ENCODE measurements around the gene POLRMT.
"Not testable (repeated sequence)": the region's sequence is repeated elsewhere in the genome, so short reads cannot be mapped to it uniquely, and the experiment has no call there.

Gene POLRMT

DNA sequence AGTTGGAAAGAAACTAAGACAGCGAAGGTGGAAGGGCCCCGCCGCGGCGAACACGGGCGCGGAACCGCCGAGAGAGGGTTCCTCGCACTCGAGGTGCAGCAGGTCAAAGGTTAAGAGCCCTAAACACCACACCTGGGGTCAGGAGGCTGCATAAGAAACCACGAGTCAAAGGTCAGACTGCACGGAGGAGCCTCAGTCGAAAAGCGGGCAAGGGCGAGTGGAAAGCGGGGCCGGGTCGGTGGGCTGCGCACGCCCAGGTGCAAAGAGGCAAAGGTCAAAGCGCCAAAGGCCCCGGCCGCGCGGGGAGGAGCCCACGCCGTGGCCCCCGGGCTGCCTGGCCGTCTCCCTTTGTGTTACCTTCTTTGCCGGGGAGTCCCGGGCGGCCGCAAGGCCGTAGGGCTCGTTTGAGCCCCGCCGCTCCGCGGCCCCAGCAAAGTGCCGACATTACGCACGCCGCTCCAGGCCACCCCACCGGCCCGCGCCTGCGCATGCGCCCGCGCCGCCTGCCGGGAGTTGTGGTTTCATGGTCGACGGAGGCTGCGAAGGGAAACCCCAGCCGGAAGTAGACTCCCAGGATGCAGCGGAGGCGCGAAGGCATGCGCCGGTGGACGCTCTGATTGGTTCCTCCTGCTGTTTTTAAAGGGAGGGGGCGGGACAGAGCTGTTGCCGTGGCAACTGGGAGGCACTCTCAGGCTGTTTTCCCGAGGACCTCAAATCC is at the start of gene POLRMT:
POLRMT (minus strand) TSS at position 470 of the 718 bp plus-strand sequence; CDS start at position 445, 25 bp downstream.
- H3K27ac ChIP-seq, result peak within 1 kb of the TSS; percentile 42
- peak; percentile 89 for DNase-seq (ENCODE audit: low read depth, low spot score)

DNA sequence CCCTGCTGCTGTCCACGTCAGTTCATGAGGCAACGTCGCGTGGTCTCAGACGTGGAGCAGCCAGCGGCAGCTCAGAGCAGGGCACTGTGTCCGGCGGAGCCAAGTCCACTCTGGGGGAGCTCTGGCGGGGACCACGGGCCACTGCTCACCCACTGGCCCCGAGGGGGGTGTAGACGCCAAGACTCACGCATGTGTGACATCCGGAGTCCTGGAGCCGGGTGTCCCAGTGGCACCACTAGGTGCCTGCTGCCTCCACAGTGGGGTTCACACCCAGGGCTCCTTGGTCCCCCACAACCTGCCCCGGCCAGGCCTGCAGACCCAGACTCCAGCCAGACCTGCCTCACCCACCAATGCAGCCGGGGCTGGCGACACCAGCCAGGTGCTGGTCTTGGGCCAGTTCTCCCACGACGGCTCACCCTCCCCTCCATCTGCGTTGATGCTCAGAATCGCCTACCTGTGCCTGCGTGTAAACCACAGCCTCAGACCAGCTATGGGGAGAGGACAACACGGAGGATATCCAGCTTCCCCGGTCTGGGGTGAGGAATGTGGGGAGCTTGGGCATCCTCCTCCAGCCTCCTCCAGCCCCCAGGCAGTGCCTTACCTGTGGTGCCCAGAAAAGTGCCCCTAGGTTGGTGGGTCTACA is 49.5 kb upstream of the POLRMT start:
- DNase-seq (ENCODE audit: low read depth, low spot score), result no peak
- H3K27ac ChIP-seq, result no peak overlapping the region

DNA sequence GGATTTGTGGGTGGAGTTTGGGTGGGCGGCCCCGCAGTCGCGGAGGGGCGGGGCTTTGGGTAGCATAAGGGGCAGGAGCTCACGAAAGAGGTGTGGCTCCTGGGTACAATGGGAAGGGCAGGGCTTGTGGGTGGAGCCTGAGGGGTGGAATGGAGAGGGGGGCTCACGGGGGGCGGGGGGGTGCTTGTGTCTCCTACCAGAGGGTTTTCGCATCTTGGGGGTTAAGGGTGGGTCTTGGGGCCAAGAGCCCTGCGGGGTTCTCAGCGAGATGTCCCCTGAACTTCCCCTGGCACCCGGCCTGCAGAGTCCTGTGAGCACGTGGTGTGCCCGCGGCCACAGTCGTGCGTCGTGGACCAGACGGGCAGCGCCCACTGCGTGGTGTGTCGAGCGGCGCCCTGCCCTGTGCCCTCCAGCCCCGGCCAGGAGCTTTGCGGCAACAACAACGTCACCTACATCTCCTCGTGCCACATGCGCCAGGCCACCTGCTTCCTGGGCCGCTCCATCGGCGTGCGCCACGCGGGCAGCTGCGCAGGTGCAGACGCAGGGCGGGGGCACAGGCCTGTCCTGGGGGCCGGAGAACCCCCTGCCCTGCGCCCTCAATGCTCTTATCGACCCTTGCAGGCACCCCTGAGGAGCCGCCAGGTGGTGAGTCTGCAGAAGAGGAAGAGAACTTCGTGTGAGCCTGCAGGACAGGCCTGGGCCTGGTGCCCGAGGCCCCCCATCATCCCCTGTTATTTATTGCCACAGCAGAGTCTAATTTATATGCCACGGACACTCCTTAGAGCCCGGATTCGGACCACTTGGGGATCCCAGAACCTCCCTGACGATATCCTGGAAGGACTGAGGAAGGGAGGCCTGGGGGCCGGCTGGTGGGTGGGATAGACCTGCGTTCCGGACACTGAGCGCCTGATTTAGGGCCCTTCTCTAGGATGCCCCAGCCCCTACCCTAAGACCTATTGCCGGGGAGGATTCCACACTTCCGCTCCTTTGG is 48.0 kb upstream of the POLRMT start:
- DNase-seq (ENCODE audit: low read depth, low spot score), result no peak
- H3K27ac ChIP-seq, result peak overlapping the region; percentile 92

DNA sequence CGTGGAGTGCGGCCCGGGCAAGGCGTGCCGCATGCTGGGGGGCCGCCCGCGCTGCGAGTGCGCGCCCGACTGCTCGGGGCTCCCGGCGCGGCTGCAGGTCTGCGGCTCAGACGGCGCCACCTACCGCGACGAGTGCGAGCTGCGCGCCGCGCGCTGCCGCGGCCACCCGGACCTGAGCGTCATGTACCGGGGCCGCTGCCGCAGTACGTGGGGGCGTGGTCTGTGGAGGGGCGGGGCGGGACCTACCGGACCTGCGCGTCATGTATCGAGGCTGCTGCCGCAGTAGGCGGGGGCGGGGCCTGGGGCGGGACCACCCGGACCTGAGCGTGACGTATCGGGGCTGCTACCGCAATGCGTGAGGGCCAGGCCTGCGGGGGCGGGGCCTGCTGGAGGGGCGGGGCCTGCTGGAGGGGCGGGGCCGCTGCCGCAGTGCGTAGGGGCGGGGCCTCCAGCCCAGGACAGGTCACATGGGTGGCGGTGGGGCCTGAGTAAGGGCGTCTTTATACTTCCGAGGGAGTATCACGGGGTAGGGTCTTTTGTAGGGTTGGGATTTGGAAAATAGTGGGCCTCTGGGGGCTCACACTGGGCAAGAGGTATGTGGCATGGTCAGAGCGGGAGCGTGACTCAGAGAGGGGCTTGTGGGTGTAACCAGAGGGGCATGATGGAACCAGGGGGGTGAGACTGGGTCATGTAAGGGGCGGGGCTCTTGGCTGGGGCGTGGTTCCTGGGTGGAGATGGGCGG is 47.1 kb upstream of the POLRMT start:
- peak; percentile 91 for DNase-seq (ENCODE audit: low read depth, low spot score)

DNA sequence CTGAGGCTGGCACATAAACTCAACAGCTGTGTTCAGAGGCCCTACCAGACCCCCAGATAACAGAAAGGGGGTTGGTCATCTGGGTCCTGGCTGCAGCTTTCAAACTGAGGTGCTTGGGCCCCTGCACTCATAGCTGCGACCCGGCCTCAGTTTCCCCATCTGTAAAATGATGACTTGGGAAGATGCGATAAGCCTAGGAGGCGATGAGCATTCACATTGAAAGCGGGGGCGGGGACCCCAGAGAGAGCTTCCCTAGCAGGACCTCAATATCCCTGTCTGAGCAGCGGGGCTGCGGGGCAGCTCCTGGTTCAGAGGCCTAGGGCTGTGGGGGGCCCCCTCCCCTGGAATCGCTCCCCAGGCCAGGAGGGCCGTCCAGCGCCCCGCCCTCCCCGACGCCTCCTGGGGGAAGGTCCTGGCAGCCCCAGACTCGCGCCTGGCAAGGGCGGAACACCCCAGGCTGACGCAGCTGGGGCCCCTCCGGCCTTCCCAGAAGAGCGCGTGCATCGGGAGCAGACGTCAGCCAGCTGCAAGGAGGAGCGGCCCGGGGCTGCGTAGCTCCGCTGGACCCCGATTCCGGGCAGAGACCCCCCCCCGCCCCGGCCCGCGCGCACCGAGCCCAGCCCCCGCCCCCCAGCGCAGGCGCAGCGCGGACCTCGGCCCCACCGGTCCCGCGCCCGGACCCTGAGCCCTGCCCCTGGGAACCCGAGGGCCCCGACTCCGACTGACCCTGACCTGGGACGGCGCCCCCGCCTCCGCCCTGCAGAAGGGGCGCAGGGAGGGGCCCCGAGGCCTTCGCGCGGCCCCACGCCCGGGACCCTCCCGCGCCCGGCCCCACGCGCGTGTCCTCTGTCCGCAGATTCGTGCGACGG is 46.3 kb upstream of the POLRMT start:
- H3K27ac ChIP-seq, result peak overlapping the region; percentile 92
- no peak for DNase-seq (ENCODE audit: low read depth, low spot score)

More for the DNA sequence above, 47.1 kb upstream of the POLRMT start:
- peak overlapping the region; percentile 92 for H3K27ac ChIP-seq

DNA sequence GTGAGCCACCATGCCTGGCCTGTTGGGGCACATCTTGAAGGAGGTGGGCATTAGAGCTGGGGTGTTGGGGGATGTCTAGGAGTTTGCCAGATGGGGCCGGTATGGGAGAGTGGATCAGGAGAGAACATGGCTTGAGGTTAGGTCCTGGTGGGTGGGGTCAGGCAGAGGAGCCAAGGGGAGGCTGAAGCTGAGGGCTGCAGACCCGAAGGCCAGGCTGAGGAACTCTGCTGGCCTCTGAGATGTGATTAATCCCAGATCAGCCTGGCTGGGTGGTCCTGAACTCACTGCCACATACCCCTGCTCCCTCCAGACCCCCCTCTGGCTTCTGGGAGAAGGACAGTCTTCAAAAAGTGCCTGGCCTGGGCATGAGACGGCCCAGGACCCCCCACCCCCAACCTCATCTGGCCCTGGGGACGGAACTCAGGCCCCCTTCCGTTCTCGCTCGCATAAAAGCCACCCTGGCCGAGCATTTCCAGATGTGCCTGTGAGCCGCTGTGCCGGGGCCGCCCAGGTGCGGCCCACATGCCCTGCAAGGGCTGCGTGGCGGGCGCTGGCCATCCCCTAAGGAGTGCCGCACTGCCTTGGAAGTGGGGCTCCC is 45.6 kb upstream of the POLRMT start:
- H3K27ac ChIP-seq, result peak overlapping the region; percentile 92
- no peak for DNase-seq (ENCODE audit: low read depth, low spot score)

DNA sequence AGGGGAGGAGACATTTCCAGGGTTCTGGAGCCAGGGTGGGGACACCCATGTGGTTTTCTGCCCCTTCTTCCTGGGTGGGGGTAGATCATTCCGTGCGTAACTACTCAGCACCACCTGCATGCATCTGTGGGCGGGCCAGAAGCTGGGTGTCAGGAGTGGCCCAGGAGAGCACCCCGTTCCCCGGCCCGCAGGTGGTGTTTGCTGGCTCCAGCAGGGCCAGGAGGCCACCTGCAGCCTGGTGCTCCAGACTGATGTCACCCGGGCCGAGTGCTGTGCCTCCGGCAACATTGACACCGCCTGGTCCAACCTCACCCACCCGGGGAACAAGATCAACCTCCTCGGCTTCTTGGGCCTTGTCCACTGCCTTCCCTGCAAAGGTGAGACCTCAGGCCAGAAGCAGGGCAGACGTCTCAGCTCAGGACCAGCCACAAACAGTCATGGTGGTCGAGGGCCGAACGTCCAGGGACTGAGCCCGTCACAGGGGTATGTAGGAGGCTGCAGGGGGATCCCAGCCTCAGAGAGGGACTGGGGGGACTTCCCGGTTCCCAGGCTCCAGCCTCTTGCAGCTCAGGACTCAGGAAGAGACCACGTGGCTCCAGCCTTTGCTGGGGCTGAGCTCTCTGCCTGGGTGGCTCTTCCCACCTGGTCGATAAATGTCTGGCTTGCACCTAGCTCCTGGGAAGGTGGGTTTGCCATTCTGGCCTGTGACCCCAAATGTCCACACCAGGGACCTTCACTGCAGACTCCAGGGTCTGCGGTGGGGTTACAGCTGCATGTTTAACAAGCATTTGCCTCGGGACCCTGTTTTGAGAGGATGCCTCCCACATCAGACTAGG is 44.5 kb upstream of the POLRMT start:
- no peak for DNase-seq (ENCODE audit: low read depth, low spot score)
- peak overlapping the region; percentile 92 for H3K27ac ChIP-seq

DNA sequence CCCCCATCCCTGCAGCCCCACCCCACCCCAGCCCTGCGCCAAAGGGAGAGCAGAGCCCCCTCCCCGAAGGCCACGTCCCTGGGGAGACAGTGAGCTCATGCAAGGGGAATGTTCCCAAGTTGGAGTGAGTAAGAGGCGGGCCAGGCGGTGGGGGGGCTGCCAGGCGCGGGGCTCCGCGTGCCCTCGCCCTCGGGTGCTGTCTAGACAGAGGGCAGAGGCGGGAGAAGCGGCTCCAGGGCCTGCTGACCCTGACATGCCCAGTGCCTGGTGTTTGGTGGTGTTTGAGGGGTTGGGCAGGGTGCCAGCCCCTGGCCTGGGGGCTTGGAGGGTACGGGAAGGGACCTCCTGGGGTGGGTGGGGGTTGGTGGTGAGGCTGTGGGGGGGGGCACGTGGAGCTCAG is 43.9 kb upstream of the POLRMT start:
- H3K27ac ChIP-seq, result peak overlapping the region; percentile 92
- no peak for DNase-seq (ENCODE audit: low read depth, low spot score)

DNA sequence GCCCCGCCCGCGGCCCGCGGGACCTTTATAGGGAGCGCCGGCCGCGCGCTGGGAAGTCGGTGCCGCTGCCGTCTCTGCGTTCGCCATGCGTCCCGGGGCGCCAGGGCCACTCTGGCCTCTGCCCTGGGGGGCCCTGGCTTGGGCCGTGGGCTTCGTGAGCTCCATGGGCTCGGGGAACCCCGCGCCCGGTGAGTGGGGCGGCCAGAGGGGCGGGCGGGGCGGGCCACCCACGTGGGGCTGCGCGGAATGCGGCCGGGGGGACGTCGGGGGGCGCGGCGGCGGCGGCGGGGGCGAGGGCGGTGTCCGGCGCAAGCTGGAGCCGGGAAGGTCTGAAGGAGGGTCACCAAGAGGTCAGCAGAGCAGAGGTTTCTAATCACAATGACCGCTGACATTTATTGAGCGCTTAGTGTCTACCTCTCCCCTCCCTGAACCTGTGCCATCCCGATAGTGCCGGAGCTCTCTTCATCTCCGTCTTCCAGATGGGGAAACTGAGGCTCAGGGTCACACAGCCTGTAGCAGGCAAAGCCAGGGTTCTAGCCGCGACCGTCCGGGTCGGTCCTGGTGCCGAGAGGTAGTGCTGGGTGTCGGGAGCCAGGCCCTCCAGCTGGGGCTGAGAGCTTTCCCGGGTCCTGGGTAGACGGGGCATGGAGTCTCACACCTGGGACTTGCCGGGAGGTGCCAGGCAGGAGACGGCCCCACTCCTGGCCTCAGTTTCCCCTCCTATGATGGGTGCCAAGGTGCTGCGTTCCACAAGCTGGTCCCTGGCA is 43.2 kb upstream of the POLRMT start, which contains the start of gene FSTL3:
FSTL3 (plus strand) TSS at position 54 of the 767 bp plus-strand sequence; CDS start at position 86, 32 bp downstream.
- H3K27ac ChIP-seq, result peak within 1 kb of the TSS; percentile 92
- DNase-seq (ENCODE audit: low read depth, low spot score), result no peak

DNA sequence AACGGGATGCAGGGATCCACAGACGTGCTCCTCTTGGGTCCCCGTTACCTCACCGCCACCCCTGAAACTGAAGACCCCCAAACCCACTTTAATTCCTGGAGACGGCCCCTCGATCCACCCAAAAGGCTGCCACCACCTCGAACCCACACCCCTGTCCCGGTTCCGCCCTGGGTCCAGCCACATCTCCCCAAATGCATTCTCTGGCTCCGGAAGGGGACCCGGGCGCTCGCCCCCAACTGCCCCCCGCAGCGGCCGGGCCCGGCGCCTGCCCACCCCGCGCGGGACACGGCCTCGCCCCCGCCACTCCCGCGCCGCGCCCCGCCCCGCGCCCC is 42.6 kb upstream of the POLRMT start:
- H3K27ac ChIP-seq, result peak overlapping the region; percentile 92
- DNase-seq (ENCODE audit: low read depth, low spot score), result no peak

DNA sequence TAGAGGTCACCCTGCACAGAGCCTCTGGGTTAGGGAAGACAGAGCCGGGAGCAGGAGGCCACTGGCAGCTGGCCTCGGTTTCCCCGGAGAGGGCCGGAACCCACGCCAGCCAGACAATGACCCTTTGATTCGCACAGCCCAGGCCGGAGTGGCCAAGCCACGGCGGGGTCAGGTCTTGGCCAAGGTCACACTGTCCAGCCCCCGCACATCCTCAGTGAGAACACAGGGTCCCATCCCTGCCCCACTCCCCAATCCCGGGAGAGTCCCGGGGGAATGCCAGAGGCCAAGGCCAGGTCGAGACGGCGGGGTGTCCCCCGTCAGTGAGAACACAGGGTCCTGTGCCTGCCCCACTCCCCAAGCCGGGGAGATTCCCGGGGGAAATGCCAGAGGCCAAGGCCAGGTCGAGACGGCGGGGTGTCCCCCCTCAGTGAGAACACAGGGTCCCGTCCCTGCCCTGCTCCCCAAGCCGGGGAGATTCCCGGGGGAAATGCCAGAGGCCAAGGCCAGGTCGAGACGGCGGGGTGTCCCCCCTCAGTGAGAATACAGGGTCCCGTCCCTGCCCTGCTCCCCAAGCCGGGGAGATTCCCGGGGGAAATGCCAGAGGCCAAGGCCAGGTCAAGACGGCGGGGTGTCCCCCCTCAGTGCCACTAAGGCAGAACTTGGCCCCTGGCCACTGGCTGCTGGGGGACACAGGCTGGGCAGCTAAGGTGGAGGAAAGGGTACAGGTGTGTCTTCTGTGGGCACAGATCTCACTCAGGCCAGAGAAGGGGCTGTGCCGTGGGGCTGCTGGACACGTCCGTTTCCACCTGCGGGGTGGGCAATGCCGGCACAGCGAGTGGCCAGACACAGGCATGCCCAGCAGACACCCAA is 41.2 kb upstream of the POLRMT start:
- DNase-seq (ENCODE audit: low read depth, low spot score), result no peak
- no peak overlapping the region for H3K27ac ChIP-seq

DNA sequence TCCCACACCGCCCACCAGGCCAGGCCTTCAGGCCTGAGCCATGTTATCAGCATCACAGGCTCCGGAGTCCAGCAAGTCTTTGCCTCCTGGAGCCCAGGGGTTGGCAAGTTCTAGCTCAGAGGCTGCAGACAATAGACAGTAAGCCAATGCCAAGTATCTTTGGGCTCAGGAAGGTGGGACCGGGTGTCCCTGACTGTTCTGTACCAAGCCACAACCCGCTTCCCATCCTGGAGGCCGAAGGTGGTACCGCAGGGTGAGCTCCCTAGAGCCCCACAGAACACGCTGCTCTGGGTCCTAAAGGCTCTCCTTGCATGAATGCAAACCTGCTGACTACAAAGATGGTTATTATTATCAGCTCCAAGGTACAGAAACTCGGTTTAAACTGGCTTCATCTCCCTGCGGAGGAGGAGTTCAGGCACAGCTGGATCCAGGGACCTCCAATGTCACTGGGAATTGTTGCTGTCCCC is 37.3 kb upstream of the POLRMT start:
- no peak for DNase-seq (ENCODE audit: low read depth, low spot score)
- no peak overlapping the region for H3K27ac ChIP-seq

DNA sequence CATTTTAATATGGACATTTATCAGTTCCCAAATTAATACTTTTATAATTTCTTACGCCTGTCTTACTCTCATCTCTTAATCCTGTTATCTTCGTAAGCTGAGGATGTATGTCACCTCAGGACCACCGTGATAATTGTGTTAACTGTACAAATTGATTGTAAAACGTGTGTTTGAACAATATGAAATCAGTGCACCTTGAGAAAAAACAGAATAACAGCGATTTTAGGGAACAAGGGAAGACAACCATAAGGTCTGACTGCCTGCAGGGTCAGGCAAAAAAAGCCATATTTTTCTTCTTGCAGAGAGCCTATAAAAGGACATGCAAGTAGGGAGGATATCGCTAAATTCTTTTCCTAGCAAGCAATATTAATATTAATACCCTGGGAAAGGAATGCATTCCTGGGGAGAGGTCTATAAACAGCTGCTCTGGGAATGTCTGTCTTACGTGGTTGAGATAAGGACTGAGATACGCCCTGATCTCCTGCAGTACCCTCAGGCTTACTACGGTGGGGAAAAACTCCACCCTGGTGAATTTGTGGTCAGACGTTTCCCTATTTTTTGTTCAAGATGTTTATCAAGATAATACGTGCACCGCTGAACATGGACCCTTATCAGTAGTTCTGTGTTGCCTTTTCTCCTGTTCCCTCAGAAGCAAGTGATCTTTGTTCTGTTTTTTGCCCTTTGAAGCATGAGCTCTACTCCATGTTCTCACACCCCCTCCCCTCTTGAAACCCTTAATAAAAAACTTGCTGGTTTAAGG is 35.5 kb upstream of the POLRMT start:
- H3K27ac ChIP-seq; DNase-seq (ENCODE audit: low read depth, low spot score): not testable (repeated sequence)

DNA sequence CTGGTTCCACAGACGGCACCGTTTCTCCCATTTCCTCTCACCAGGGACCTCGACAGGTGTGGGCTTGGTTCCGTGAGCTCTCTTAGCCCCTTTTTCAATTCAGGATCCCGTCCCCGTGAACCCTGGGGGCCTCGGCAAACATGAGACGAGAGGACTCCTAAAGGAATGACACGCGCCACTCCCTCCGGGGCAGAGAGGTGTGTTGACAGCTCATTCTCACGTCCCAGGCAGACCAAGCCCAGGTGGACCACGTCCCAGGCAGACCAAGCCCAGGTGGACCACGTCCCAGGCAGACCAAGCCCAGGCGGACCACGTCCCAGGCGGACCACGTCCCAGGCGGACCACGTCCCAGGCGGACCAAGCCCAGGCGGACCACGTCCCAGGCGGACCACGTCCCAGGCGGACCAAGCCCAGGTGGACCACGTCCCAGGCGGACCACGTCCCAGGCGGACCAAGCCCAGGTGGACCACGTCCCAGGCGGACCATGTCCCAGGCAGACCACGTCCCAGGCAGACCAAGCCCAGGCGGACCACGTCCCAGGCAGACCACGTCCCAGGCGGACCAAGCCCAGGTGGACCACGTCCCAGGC is 33.7 kb upstream of the POLRMT start:
- not testable (repeated sequence) for DNase-seq (ENCODE audit: low read depth, low spot score); H3K27ac ChIP-seq

DNA sequence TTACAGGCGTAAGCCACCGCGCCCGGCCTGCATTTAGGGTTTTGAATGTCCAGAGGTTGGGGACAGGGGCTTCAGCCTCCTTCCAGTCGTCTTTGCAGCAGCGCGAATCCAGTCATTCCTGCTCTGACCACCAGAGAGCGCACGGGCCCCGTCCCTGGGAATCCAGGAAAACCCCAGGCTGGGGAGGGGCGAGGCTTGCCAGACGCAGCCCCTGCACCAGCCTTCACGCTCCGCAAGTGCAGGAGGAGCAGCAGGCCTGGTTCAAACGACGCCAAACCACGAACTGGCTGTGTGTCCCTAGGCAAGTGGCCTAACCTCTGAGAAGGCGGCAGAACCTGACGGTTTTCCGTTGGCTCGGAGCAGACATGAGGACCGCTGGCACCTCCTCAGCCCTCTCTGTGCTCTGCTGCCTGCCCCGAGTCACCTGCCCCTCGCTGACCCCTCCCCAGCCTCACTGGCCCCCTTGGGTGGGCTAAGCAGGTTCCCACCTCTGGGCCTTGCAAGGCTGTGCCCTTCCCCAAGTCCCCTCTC is 31.6 kb upstream of the POLRMT start:
- no peak for DNase-seq (ENCODE audit: low read depth, low spot score)
- no peak overlapping the region for H3K27ac ChIP-seq

Data from epithelial cell of prostate (primary cell).